Common myeloid progenitor, CD34-positive (primary cell): ENCODE measurements around the gene GUK1.

Experiments
- CTCF ChIA-PET: fragments of 350-600 bp; sonication (Branson Sonifier 250); formaldehyde crosslinking; loops from one replicate; lab custom pipeline; 2021; ENCODE audit warnings: antibody characterized with exemption; lab: Charles Lee
- POLR2A ChIA-PET: fragments of 350-600 bp; sonication (Branson Sonifier 250); formaldehyde crosslinking; loops from one replicate; lab custom pipeline; 2021; ENCODE audit warnings: antibody characterized with exemption; lab: Charles Lee
- DNase-seq, 3 donors: peaks; one replicate each; pipeline versions ENCODE4 v3.0.0 to v3.0.0-alpha.2; 2013
- H3K27ac ChIP-seq, 2 experiments: 1 replicate in 1 of 2; 2 replicates in 1 of 2; pipeline ENCODE4 v1.7.0; 2013; ENCODE audit warnings: inconsistent platforms in 2 of 2, low read length in 2 of 2, mild to moderate bottlenecking in 2 of 2, low read depth in 1 of 2, moderate library complexity in 1 of 2; ENCODE audit not compliant: severe bottlenecking in 2 of 2, insufficient read depth in 1 of 2, poor library complexity in 1 of 2
- H3K27me3 ChIP-seq, 5 experiments: replicated peaks in 2 of 5; 1 replicate in 3 of 5; 2 replicates in 2 of 5; pipeline versions ENCODE4 v1.6.1 to v1.7.0; 2013; ENCODE audit warnings: low read length in 4 of 5, mild to moderate bottlenecking in 2 of 5, moderate library complexity in 2 of 5, inconsistent platforms in 1 of 5; ENCODE audit not compliant: insufficient read depth in 5 of 5, control insufficient read depth in 4 of 5
- H3K36me3 ChIP-seq, 4 experiments: 1 replicate in 2 of 4; 2 replicates in 2 of 4; pipeline versions ENCODE4 v1.6.1 to v1.7.0; 2013; ENCODE audit warnings: low read length in 3 of 4, control low read depth in 1 of 4, mild to moderate bottlenecking in 1 of 4; ENCODE audit not compliant: control insufficient read depth in 4 of 4, insufficient read depth in 4 of 4
- H3K4me1 ChIP-seq, 4 experiments: 1 replicate in 3 of 4; 2 replicates in 1 of 4; pipeline versions ENCODE4 v1.6.1 to v1.7.1; 2013; ENCODE audit warnings: low read length in 3 of 4, mild to moderate bottlenecking in 3 of 4, control low read depth in 1 of 4, inconsistent platforms in 1 of 4, moderate library complexity in 1 of 4; ENCODE audit not compliant: control insufficient read depth in 4 of 4, insufficient read depth in 4 of 4; ENCODE audit errors: control extremely low read depth in 1 of 4
- H3K4me3 ChIP-seq, 7 experiments: 1 replicate in 4 of 7; 2 replicates in 3 of 7; pipeline versions ENCODE4 v1.5.1 to v1.7.0; 2013; ENCODE audit warnings: mild to moderate bottlenecking in 7 of 7, low read length in 6 of 7, moderate library complexity in 6 of 7, inconsistent platforms in 2 of 7, low read depth in 2 of 7, control low read depth in 1 of 7; ENCODE audit not compliant: insufficient read depth in 4 of 7, control insufficient read depth in 1 of 7; ENCODE audit errors: extremely low read depth in 1 of 7
- H3K9me3 ChIP-seq, 5 experiments: 1 replicate in 4 of 5; 2 replicates in 1 of 5; pipeline versions ENCODE4 v1.6.1 to v1.7.1; 2013; ENCODE audit warnings: low read length in 4 of 5, mild to moderate bottlenecking in 2 of 5, inconsistent platforms in 1 of 5, low read depth in 1 of 5, moderate library complexity in 1 of 5; ENCODE audit not compliant: control insufficient read depth in 4 of 5, insufficient read depth in 2 of 5; ENCODE audit errors: control extremely low read depth in 1 of 5
- WGBS: methylation state at CpG from one replicate; pipeline ENCODE4 v1.1.5; 2013; ENCODE audit not compliant: insufficient coverage; 5-methylcytosine and 5-hydroxymethylcytosine counted together

The GUK1 gene

DNA sequence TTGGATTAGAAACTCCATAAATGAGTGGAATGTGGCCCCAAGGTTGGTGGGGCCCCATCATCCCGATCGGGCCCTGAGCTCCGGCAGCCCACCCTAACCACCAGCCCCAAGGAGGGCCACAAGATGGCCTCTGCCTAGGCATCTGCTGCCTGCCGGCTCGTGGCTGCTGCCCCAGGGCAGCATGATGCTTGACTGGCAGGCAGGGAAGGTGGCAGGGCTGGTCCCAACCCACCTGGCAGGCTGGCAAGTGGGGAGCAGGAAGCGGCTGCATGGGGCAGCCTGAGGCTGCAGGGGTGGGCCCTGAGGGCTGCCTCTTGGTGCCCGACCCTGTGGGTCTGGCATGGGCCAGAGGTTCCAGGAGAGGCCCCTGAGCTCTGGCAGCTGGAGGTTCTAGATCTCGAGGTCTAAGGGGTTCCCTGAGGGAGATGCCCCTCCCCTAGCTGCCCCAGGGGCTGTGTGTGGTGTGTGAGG is 8.9 kb downstream of the GUK1 start:
- Histone ChIP-seq H3K36me3 (peaks cover 2 to 42% (median 30%) of the 10 kb centered on the region in 4 experiments), H3K4me1 (peaks cover 0 to 3% (median 1%) of the 10 kb centered on the region in 4 experiments), H3K4me3 (no peak overlapping the region), H3K27me3 (no peaks in the 10 kb centered on the region), H3K27ac (no peak overlapping the region), H3K9me3 (no peaks in the 10 kb centered on the region)
- WGBS, result 96% methylated on average over 8 of the region's 8 CpGs
- DNase-seq, result no peak
- POLR2A ChIA-PET, result interaction anchor here (0.9 kb wide), 1 partner anchor 16 kb away, joined by 3 read pairs; no protein-coding TSS in a partner anchor
- CTCF ChIA-PET, result interaction anchor here (1.3 to 1.9 kb wide), 2 partner anchors 11 to 149 kb away, joined by 4 to 6 read pairs; no protein-coding TSS in a partner anchor

DNA sequence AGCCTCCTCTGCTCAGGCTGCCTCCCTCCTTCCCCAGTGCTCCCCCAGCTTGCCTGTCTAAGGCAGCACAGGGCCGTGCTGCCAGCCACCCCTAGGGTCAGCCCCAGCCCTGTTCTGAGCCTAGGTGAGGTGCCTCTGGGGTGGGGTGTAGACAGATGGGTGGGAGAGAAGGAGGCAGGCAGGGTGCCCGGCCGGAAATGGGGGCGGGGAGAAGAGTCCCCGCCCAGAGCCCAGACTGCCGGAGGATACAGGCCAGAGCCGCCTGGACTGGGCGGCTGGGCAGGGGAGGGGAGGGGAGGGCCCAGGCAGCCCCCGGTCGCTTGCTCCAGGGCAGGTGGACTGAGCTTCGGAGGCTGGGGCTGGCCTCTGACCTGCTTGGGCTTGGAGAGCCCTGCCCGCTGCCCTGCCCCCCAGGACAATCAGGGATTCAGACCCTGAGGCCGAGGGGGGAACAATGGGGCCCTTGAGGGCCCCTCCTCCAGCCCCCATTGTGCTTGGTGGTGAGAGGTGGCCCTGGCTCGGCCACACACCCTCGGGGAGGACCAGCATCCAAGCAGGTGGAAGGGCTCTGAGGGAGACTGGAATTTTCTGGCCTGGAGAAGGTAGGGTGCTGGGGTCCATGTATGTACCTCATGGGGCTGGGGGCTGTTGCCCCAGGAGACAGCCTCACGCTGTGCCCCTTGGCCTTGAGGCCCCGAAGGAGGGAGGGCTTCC is 9.5 kb downstream of the GUK1 start, which contains the start of gene GJC2:
Gene GJC2, plus strand, starts transcription at position 525 of the 714 bp plus-strand sequence. CDS start 7,829 bp downstream, outside the sequence.
- POLR2A ChIA-PET, result interaction anchor here (0.9 kb wide), 1 partner anchor 15 kb away, joined by 3 read pairs; no protein-coding TSS in a partner anchor
- Histone ChIP-seq H3K4me3 (no peak within 1 kb of the TSS), H3K4me1 (peaks cover 0 to 3% (median 0%) of the 10 kb centered on the region in 4 experiments), H3K36me3 (peaks cover 2 to 41% (median 30%) of the 10 kb centered on the region in 4 experiments), H3K27me3 (no peaks in the 10 kb centered on the region), H3K9me3 (no peaks in the 10 kb centered on the region), H3K27ac (no peak within 1 kb of the TSS)
- DNase-seq, result no peak
- WGBS, result 98% methylated on average over 14 of the region's 17 CpGs
- CTCF ChIA-PET, result interaction anchor here (1.0 to 1.9 kb wide), 2 partner anchors 10 to 22 kb away, joined by 3 to 6 read pairs; no protein-coding TSS in a partner anchor

DNA sequence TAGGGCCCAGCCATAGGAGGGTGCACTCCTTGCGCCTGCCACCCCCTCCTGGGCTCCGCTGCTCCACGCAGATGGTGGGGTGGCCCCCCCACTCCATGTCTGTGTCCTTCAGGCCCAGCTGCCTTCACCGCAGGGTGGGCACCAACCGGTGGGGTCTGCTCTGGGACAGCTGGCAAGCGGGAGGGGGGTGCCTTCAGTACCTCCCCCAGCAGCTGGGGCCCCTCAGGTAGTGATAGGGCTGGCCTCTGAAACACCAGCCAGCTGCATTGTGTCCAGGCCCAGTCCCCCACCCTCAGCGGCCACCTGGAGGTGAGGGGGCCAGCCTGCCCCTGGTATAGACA is 10.0 kb downstream of the GUK1 start:
- peaks cover 2 to 40% (median 30%) of the 10 kb centered on the region in 4 experiments for H3K36me3 ChIP-seq
- no peaks in the 10 kb centered on the region for H3K27me3 ChIP-seq
- ChIA-PET POLR2A (no interaction called here), CTCF (interaction anchor here (1.0 kb wide), 1 partner anchor 22 kb away, joined by 3 read pairs; no protein-coding TSS in a partner anchor)
- DNase-seq, result no peak
- no peak overlapping the region for H3K27ac ChIP-seq
- H3K9me3 ChIP-seq, result no peaks in the 10 kb centered on the region
- 91% methylated on average over 7 of the region's 7 CpGs for WGBS
- no peak overlapping the region for H3K4me3 ChIP-seq
- peaks cover 0 to 4% (median 1%) of the 10 kb centered on the region in 4 experiments for H3K4me1 ChIP-seq

DNA sequence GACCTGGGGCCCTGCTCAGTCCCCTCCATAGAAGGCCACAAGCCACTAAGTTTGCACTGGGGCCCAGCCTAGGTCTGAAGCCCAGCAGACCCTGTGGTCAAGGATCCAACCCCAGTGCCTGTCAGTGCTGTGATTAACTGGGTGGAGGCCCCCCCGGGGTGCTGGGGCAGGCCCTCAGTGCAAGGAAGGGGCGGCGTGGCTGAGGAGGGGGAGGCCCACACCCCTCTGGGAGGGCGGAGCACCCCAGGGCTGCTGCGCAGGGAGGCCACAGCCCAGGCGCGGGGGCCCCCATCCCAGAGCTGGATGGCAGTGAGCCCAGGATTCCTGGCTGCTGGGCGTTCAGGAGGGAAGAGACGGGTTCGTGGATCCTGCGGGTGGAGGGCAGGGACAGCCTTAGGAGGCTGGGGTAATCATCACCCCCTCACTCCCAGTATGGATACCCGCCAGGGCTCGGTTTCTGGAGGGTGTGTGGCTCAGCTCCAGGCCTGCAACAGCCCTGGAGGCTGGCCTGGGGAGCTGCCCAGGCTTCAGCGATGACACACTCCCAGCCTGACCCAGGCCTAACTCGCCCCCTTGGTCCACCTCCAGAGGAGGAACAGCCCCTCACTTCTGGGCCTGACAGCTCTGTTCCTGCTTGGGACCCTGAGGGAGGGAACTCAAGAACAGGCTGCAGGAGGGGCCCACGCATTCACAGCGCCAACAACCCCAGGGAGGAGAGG is 10.5 kb downstream of the GUK1 start:
- H3K36me3 ChIP-seq, result peaks cover 2 to 35% (median 27%) of the 10 kb centered on the region in 4 experiments
- CTCF ChIA-PET, result interaction anchor here (1.0 to 2.7 kb wide), 3 partner anchors 14 to 29 kb away, joined by 3 to 18 read pairs (median 4); partner anchors contain the start of gene IBA57
- DNase-seq, result no peak
- no peak overlapping the region for H3K4me3 ChIP-seq
- H3K27ac ChIP-seq, result no peak overlapping the region
- 91% methylated on average over 9 of the region's 17 CpGs for WGBS
- peaks cover 0 to 10% (median 5%) of the 10 kb centered on the region in 4 experiments for H3K4me1 ChIP-seq
- no peaks in the 10 kb centered on the region for H3K9me3 ChIP-seq
- POLR2A ChIA-PET, result no interaction called here
- no peaks in the 10 kb centered on the region for H3K27me3 ChIP-seq

DNA sequence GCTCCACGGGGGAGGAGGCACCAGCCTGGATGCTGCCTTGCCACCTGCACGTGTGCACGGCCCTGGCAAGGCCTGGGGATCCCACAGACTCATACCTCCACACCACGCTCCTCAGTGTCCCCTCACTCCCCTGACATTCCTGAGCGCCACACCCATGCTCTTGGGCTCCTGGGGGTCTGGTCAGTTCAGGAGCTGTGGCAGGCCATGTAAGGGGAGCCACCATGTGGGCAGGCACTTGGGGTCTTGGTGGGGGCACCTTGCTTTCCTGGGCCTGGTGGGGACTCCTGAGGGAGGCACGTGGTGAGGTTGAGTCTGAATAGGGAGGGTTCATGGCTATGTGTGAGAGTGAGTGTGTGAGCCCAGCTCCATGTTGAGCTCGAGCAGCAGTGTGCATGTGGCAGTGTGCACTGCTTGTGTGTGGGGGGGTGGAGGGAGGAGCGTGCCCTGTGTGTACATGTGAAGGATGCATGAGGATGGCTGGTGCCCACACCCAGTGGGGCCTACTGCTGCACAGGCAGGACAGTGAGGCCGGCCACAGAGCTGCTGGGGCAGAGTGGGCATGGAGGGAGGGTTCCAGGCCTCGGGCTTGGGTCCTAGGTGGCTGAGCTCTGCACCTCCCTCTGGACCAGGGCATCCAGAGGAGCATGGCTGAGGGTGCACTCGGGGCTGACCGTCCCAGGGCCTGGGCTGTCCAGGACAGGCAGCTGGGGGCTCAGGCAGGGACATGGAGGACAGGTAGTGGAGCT is 11.3 kb downstream of the GUK1 start:
- ChIA-PET POLR2A (no interaction called here), CTCF (interaction anchor here (1.1 to 2.7 kb wide), 3 partner anchors 13 to 29 kb away, joined by 4 to 18 read pairs (median 4); partner anchors contain the start of gene IBA57)
- Histone ChIP-seq H3K36me3 (peaks cover 2 to 28% (median 22%) of the 10 kb centered on the region in 4 experiments), H3K27ac (no peak overlapping the region), H3K9me3 (no peaks in the 10 kb centered on the region), H3K27me3 (no peaks in the 10 kb centered on the region), H3K4me3 (no peak overlapping the region), H3K4me1 (peaks cover 0 to 17% (median 12%) of the 10 kb centered on the region in 4 experiments)
- 90% methylated on average over 8 of the region's 12 CpGs for WGBS
- DNase-seq, result no peak

DNA sequence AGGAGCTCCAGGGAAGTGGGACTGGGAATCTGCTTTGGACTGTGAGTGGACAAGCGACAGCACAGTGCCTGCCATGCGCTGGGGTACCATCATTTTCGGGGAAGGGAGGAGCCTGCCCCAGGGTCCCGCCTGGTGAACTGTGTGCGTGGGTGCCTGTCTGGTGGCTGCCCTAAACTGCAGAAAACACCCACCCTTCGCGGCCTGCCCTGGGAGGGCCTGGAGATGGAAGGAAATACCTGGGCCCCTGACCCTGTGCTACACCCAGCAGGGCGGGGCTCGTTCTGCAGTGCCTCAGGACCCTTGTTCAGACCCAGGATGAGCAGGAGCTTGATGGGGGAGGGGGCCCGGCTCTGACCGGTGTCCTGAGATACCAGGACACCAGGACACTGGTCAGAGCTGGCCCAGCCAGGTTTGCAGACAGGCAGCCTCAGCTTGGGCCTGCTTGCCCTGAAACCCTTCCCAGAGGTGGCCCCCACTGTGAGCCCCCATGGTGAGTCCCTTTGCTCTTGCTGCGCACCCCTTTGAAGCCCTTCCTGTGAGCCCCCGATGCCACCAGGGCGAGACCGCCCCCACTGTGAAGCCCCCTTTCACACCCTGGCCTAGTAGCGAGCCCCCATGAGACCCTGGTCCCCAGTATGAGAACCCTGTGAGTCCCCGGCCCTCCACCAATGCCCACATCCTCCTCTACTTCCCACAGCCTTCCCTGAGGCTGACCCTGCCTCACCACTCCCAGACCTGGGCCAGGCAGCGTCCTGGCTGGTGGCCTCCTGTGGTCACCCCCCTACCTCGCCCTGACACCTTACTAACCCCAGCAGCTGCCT is 12.2 kb downstream of the GUK1 start:
- H3K27me3 ChIP-seq, result no peaks in the 10 kb centered on the region
- WGBS, result 97% methylated on average over 14 of the region's 19 CpGs
- no peak overlapping the region for H3K27ac ChIP-seq
- ChIA-PET CTCF (interaction anchor here (0.6 to 2.7 kb wide), 7 partner anchors 9 to 124 kb away, joined by 3 to 18 read pairs (median 3); partner anchors contain the start of gene IBA57), POLR2A (no interaction called here)
- peaks cover 2 to 19% (median 14%) of the 10 kb centered on the region in 4 experiments for H3K36me3 ChIP-seq
- peaks cover 0 to 27% (median 21%) of the 10 kb centered on the region in 4 experiments for H3K4me1 ChIP-seq
- H3K9me3 ChIP-seq, result no peaks in the 10 kb centered on the region
- DNase-seq, result no peak
- H3K4me3 ChIP-seq, result no peak overlapping the region
